SK-N-MC (cell line): ENCODE results near the gene ELMO1.

Source experiments
- DNase-seq: peaks from one replicate; pipeline ENCODE4 v3.0.0-alpha.2; 2011; ENCODE audit warnings: low read depth, low spot score
- H3K27ac ChIP-seq: fragments of 200-600 bp; sonication (generic); 2 replicates; pipeline ENCODE4 v1.5.1; 2016; ENCODE audit warnings: mixed run types
- H3K36me3 ChIP-seq: fragments of 200-600 bp; sonication (generic); 2 replicates; pipeline ENCODE4 v1.6.1; 2017; ENCODE audit warnings: antibody characterized with exemption, low read length, mixed read lengths; ENCODE audit not compliant: insufficient read depth
- H3K4me3 ChIP-seq: fragments of 200-600 bp; sonication (generic); 2 replicates; pipeline ENCODE4 v1.5.1; 2016
- H3K9ac ChIP-seq: fragments of 200-600 bp; sonication (generic); 2 replicates; pipeline ENCODE4 v1.8.0; 2017; ENCODE audit warnings: mixed run types, mixed read lengths; ENCODE audit not compliant: insufficient read length
- H3K9me3 ChIP-seq: fragments of 200-600 bp; sonication (generic); 2 replicates; pipeline ENCODE4 v1.6.1; 2017; ENCODE audit warnings: low read depth, mild to moderate bottlenecking, antibody characterized with exemption, low read length, moderate library complexity, mixed read lengths
- EZH2 ChIP-seq: fragments of 200-600 bp; sonication (generic); IDR thresholded peaks from one replicate; pipeline ENCODE4 v1.6.1; 2017; ENCODE audit warnings: antibody characterized with exemption
- FOXP2 ChIP-seq: optimal IDR thresholded peaks from 2 replicates; pipeline ENCODE3; 2011; ENCODE audit warnings: mild to moderate bottlenecking, moderate library complexity; ENCODE audit not compliant: insufficient read depth; ENCODE audit errors: extremely low read length, control extremely low read depth
- POLR2AphosphoS5 ChIP-seq: IDR thresholded peaks from 2 replicates; pipeline ENCODE4 v1.6.1; 2012; ENCODE audit warnings: mild to moderate bottlenecking, low read depth, low read length, borderline replicate concordance

The ELMO1 gene

DNA sequence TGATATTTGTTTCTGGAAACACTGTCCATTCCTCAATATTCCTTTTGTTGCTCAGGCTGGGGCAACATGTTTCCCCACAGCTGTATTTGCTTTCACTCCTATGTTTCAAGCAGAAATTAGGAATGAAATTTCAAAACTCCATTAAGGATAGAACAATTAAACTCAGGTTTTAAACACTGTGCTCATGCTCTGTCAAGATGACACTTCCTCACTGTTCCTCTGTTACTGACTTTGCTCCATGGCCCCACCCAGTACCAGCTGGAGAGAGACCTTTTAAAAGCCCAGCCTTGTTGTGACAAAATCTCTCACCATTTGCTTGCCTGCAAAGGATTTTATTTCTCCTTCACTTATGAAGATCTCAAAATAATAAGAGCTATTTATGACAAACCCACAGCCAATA is 197.4 kb downstream of the ELMO1 start:
- no peak overlapping the region for H3K9ac ChIP-seq
- no peaks in the 10 kb centered on the region for H3K9me3 ChIP-seq
- H3K4me3 ChIP-seq, result no peak overlapping the region
- no peak overlapping the region for H3K27ac ChIP-seq
- TF ChIP-seq FOXP2 (no peak), POLR2AphosphoS5 (no peak), EZH2 (no peak)
- no peaks in the 10 kb centered on the region for H3K36me3 ChIP-seq
- no peak for DNase-seq

DNA sequence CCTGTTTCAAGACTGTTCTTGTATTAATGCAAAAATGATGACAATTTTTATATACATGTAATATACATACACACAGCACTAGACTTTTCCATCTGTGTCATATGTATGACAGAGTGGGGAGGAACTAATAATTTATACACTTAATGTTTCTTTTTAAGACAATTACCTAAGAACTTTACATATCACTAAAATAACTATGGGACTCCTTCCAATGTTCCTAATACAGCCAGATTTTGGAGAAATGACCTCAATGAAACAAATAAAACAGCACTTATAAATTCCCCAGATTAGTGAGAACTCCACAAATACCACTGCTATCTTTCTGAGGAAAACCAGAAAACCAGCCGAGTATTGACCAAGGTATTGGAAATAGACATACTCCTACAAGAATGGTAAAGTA is 199.4 kb downstream of the ELMO1 start:
- no peak overlapping the region for H3K9ac ChIP-seq
- no peaks in the 10 kb centered on the region for H3K36me3 ChIP-seq
- no peaks in the 10 kb centered on the region for H3K9me3 ChIP-seq
- no peak overlapping the region for H3K4me3 ChIP-seq
- H3K27ac ChIP-seq, result no peak overlapping the region
- TF ChIP-seq EZH2 (no peak), POLR2AphosphoS5 (no peak), FOXP2 (no peak)
- no peak for DNase-seq

DNA sequence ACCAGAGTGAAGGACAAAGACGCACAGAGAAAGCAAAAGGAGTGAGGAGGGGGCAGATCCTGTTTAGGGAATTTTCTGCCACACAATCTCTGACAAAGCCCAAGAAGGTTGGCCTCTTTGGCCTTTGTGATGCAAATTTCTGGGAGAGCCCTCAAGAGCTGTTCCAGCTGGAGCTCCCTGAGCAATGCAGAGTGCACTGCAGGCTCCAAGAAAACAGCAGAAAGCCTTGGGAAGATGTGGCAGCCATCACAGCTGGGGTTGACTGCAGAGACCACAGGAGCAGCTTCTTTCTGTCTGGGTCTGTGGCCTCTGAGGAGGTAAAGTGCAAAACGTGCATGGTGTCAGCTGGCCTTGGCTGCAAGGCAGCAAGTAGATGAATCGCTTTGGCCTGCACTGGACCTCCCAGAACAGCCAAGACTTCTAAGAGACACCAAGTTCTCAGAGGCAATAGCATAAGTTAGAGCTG is 200.2 kb downstream of the ELMO1 start:
- Histone ChIP-seq H3K9ac (no peak overlapping the region), H3K4me3 (no peak overlapping the region), H3K9me3 (no peaks in the 10 kb centered on the region), H3K27ac (no peak overlapping the region), H3K36me3 (no peaks in the 10 kb centered on the region)
- no peak for DNase-seq
- TF ChIP-seq POLR2AphosphoS5, result no peak
- no peak for TF ChIP-seq EZH2
- TF ChIP-seq FOXP2, result no peak

DNA sequence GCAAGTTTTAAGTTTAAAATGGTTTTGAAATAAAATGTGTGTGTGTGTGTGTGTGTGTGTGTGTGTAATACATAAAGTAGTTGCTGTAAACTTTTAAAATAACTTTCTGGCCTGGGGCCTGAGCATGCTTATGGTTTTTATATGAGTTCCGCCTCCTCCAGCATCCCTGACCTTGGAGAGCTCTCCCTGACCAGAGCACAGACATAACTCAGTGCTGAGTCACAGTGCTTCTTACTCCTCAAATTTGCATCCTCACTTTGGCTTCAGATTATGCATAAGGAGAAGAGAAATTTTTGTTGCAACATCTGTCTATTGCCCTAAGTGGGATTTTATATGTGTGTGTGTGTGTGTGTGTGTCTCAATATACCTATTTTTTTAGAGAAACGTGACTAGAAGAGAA is 200.8 kb downstream of the ELMO1 start:
- Histone ChIP-seq H3K9me3 (no peaks in the 10 kb centered on the region), H3K9ac (no peak overlapping the region), H3K4me3 (no peak overlapping the region), H3K27ac (no peak overlapping the region), H3K36me3 (no peaks in the 10 kb centered on the region)
- TF ChIP-seq POLR2AphosphoS5 (no peak), EZH2 (no peak), FOXP2 (no peak)
- no peak for DNase-seq

DNA sequence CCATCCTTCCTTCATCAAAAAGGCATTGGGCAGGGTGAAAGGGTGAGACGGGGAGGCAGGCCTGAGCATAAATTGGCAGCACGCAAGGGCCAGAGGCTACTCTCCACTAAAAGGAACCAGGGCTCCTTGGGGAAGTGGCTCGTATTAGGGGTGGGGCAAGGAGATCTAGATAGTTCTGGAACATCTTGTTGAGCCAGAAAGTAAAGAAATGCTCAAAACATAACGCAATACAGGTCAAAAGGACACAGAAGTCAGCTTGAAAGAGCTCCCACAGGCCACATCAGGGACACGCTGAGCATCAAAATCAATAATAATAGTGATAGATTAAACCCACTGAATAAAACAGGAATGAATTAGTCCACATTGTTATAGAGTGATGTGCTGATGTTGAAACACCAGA is 203.1 kb downstream of the ELMO1 start:
- H3K9ac ChIP-seq, result no peak overlapping the region
- DNase-seq, result no peak
- TF ChIP-seq FOXP2 (no peak), EZH2 (no peak), POLR2AphosphoS5 (no peak)
- no peak overlapping the region for H3K4me3 ChIP-seq
- no peaks in the 10 kb centered on the region for H3K9me3 ChIP-seq
- H3K27ac ChIP-seq, result no peak overlapping the region
- H3K36me3 ChIP-seq, result no peaks in the 10 kb centered on the region

DNA sequence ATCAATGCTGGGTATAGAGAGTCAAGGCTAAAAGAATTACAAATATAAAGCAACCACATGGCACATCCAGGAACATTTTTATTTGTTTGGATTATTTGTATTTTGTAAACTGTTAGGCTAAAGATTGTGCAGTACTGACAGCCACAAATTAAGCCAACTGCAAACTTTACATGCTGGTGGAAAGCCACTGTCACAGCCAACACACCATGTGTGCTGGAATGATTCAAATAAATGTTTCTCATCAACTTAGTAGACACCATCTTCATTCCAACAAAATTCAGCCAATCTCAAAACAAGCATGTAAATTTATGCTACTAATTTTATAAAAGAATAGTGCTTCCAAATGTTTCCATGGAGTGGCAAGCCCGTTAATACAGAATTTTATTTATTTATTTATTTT is 211.8 kb downstream of the ELMO1 start:
- no peak overlapping the region for H3K9ac ChIP-seq
- no peak for DNase-seq
- TF ChIP-seq EZH2 (no peak), FOXP2 (no peak), POLR2AphosphoS5 (no peak)
- no peak overlapping the region for H3K4me3 ChIP-seq
- no peak overlapping the region for H3K27ac ChIP-seq
- H3K36me3 ChIP-seq, result no peaks in the 10 kb centered on the region
- H3K9me3 ChIP-seq, result no peaks in the 10 kb centered on the region

DNA sequence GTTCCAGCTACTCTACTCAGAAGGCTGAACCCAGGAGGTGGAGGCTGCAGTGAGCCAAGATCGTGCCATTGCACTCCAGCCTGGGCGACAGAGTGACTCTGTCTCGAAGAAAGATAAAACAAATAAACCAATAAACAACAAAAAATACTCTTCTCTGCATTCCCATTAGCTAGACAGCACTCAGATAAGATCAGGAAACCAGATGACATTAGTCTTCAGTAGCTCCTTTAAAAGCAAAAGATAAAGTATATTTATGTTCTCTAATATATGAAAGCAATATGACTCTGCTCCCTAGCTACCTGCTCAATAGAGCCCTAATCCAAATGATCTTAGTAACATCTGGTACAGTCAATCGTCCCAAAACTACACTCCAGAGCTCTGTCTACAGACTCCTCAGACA is 212.9 kb downstream of the ELMO1 start:
- Histone ChIP-seq H3K9ac (no peak overlapping the region), H3K27ac (no peak overlapping the region), H3K9me3 (no peaks in the 10 kb centered on the region), H3K4me3 (no peak overlapping the region), H3K36me3 (no peaks in the 10 kb centered on the region)
- DNase-seq, result no peak
- TF ChIP-seq FOXP2, result no peak
- TF ChIP-seq EZH2, result no peak
- TF ChIP-seq POLR2AphosphoS5, result no peak

DNA sequence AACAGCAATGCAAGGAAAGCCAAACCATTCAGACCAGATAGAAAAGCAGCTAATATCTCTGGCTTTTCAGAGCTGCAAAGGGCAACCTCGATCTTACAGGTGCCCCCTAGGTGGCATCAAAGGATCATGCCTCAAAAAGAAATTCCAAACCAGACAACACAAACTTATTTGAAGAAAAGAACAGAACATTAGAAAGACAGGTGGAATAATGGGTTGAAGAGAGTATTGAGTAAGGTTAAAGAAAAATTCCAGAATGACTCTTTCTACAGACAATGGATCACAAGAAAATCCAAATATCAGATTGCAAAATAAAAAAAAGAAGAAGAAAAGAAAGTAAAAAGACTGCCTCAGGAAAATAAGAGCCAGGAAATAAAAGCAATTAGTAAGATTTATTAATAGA is 213.7 kb downstream of the ELMO1 start:
- H3K36me3 ChIP-seq, result no peaks in the 10 kb centered on the region
- H3K4me3 ChIP-seq, result no peak overlapping the region
- no peak overlapping the region for H3K9ac ChIP-seq
- no peak overlapping the region for H3K27ac ChIP-seq
- no peak for TF ChIP-seq EZH2
- TF ChIP-seq POLR2AphosphoS5, result no peak
- TF ChIP-seq FOXP2, result no peak
- H3K9me3 ChIP-seq, result no peaks in the 10 kb centered on the region
- DNase-seq, result no peak

DNA sequence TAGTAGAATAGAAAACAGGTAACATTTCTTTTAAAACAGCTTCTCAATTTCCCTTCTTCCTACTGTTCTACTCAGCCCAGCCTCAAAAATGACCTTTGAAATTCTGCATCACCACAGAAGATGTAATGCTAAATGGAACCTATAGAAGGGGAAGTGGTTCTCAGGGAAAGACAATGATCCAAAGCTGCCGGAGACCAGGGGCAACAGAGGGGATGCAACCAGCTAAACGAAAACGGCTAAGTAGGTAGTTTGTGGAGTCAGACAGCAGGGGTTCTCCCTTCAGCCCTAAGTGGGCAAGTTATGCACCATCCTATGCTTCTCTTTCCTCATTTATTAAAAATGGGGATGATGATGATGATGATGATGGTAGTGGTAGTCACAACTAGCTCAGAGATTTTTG is 214.3 kb downstream of the ELMO1 start:
- DNase-seq, result no peak
- Histone ChIP-seq H3K27ac (no peak overlapping the region), H3K36me3 (no peaks in the 10 kb centered on the region), H3K9me3 (no peaks in the 10 kb centered on the region), H3K4me3 (no peak overlapping the region), H3K9ac (no peak overlapping the region)
- TF ChIP-seq POLR2AphosphoS5 (no peak), FOXP2 (no peak)
